Measurements from ENCODE around the gene GRSF1.
A peak's percentile ranks its signal among the peaks of the same experiment; 100 is the strongest.

GRCh38 chr4:70838666-70839588 lies 763 bp downstream of the GRSF1 start:
- TF ChIP-seq CTCF (IDR thresholded peaks at IDR 0.05): no peak
- TF ChIP-seq EP300 (IDR thresholded peaks at IDR 0.05): no peak
- TF ChIP-seq POLR2AphosphoS5 (IDR thresholded peaks at IDR 0.05): peak in 2 of 4 donors; percentile 31 to 39

Measured in sigmoid colon (tissue), 4 donors.